AG04449 (cell line): ENCODE measurements around the gene CDX1.
A peak's percentile ranks its signal among the peaks of the same experiment; 100 is the strongest.

Source experiments
- CTCF ChIA-PET: fragments of 350-600 bp; formaldehyde crosslinking; extraction: SDS; loops from one replicate; lab custom pipeline; 2021; ENCODE audit warnings: antibody characterized with exemption; lab: Yijun Ruan, JAX
- POLR2A ChIA-PET: fragments of 400-600, 350-600 bp; formaldehyde crosslinking; extraction: SDS; loops from one replicate; lab custom pipeline; 2020; ENCODE audit warnings: antibody characterized with exemption, inconsistent platforms; lab: Yijun Ruan, JAX
- DNase-seq: peaks from one replicate; pipeline ENCODE4 v3.0.0-alpha.2; 2010; ENCODE audit warnings: low read depth, low spot score
- H3K4me3 ChIP-seq: 2 replicates; pipeline ENCODE4 v1.5.1; 2011; ENCODE audit warnings: low read depth, mild to moderate bottlenecking, control low read depth, low read length
- CTCF ChIP-seq: IDR thresholded peaks from one replicate; pipeline ENCODE4 v1.5.1; 2011; ENCODE audit warnings: mild to moderate bottlenecking, moderate library complexity, low read length, control low read depth, inconsistent platforms; ENCODE audit not compliant: insufficient read depth; ENCODE audit errors: missing control alignments

Gene CDX1

GRCh38 chr5:150152636-150153462, 13.7 kb upstream of the CDX1 start:
- DNase-seq: no peak
- H3K4me3 ChIP-seq: peak overlapping the region; percentile 74
- POLR2A ChIA-PET: interaction anchor here (1.5 to 8.6 kb wide), 2 partner anchors 11 to 116 kb away, joined by 3 to 115 read pairs; no protein-coding TSS in a partner anchor

GRCh38 chr5:150153483-150153882, 13.1 kb upstream of the CDX1 start:
- H3K4me3 ChIP-seq: peak overlapping the region; percentile 74
- ChIA-PET CTCF (interaction anchor here (1.0 to 4.9 kb wide), 11 partner anchors 8 to 195 kb away, joined by 3 to 22 read pairs (median 4); no protein-coding TSS in a partner anchor), POLR2A (interaction anchor here (1.5 to 8.6 kb wide), 2 partner anchors 12 to 117 kb away, joined by 3 to 115 read pairs; no protein-coding TSS in a partner anchor)
- no peak for TF ChIP-seq CTCF
- DNase-seq: no peak

More at GRCh38 chr5:150152636-150153462, 13.7 kb upstream of the CDX1 start:
- no peak for TF ChIP-seq CTCF
- CTCF ChIA-PET: interaction anchor here (1.0 to 4.9 kb wide), 7 partner anchors 8 to 65 kb away, joined by 3 to 22 read pairs (median 4); no protein-coding TSS in a partner anchor

GRCh38 chr5:150153957-150154617, 12.5 kb upstream of the CDX1 start:
- peak; percentile 25 for TF ChIP-seq CTCF
- peak overlapping the region; percentile 74 for H3K4me3 ChIP-seq
- DNase-seq: no peak
- ChIA-PET POLR2A (interaction anchor here (1.2 to 8.6 kb wide), 3 partner anchors 11 to 117 kb away, joined by 3 to 115 read pairs (median 3); no protein-coding TSS in a partner anchor), CTCF (interaction anchor here (0.8 to 4.9 kb wide), 13 partner anchors 9 to 195 kb away, joined by 3 to 22 read pairs (median 4); no protein-coding TSS in a partner anchor)

- TF ChIP-seq CTCF: no peak
- CTCF ChIA-PET: interaction anchor here (0.8 to 4.9 kb wide), 12 partner anchors 8 to 194 kb away, joined by 3 to 22 read pairs (median 4); no protein-coding TSS in a partner anchor
- POLR2A ChIA-PET: interaction anchor here (0.5 to 8.6 kb wide), 4 partner anchors 11 to 1528 kb away, joined by 3 to 115 read pairs (median 3); no protein-coding TSS in a partner anchor
- DNase-seq: no peak
- H3K4me3 ChIP-seq: peak overlapping the region; percentile 74
Observed at GRCh38 chr5:150154618-150155128, 11.9 kb upstream of the CDX1 start.

- DNase-seq: no peak
- ChIA-PET CTCF (interaction anchor here (0.8 to 4.9 kb wide), 7 partner anchors 12 to 60 kb away, joined by 3 to 22 read pairs (median 4); no protein-coding TSS in a partner anchor), POLR2A (interaction anchor here (0.5 to 8.6 kb wide), 8 partner anchors 10 to 1527 kb away, joined by 3 to 115 read pairs (median 3); partner anchors contain the start of gene ARSI)
- peak within 1 kb of the TSS; percentile 74 for H3K4me3 ChIP-seq
- TF ChIP-seq CTCF: no peak
Observed at GRCh38 chr5:150155258-150156026, 11.1 kb upstream of the CDX1 start, which contains the start of gene PDGFRB. Gene PDGFRB (minus strand): TSS chr5:150155845. CDS start chr5:150137047, 18,798 bp downstream.
